DND-41 (cell line): ENCODE results near the gene LTO1.

Experiments used
- ATAC-seq: fragments of 200-7000 bp; cut with Tn5 transposase; 3 replicates; pipeline ENCODE4 v1.9.1; 2021; ENCODE audit warnings: low read depth; ENCODE audit not compliant: insufficient read depth
- DNase-seq: peaks from one replicate; pipeline ENCODE4 v3.0.0-alpha.2; 2020
- H2AFZ ChIP-seq: 2 replicates; pipeline ENCODE4 v1.6.0; 2012; ENCODE audit warnings: low read depth, low read length
- H3K27ac ChIP-seq: 2 replicates; pipeline ENCODE4 v1.5.1; 2012; ENCODE audit warnings: low read length, inconsistent platforms
- H3K27me3 ChIP-seq: fragments of 200-600 bp; sonication (generic); 2 replicates; pipeline ENCODE4 v1.6.0; 2012; ENCODE audit warnings: low read length, mild to moderate bottlenecking, inconsistent platforms; ENCODE audit not compliant: insufficient read depth, poor library complexity
- H3K36me3 ChIP-seq: 2 replicates; pipeline ENCODE4 v1.5.1; 2012; ENCODE audit warnings: low read length, inconsistent platforms; ENCODE audit not compliant: insufficient read depth
- H3K4me1 ChIP-seq: 2 replicates; pipeline ENCODE4 v1.5.1; 2012; ENCODE audit warnings: mild to moderate bottlenecking, low read length; ENCODE audit not compliant: insufficient read depth
- H3K4me2 ChIP-seq: 2 replicates; pipeline ENCODE4 v1.6.0; 2012; ENCODE audit warnings: mild to moderate bottlenecking, moderate library complexity, low read length, inconsistent platforms; ENCODE audit not compliant: insufficient read depth
- H3K4me3 ChIP-seq, 2 experiments: fragments of 200-600 bp in 1 of 2; shearing (Covaris generic) in 1 of 2; 2 replicates each; pipeline ENCODE4 v1.5.1; 2012 to 2016; ENCODE audit warnings: inconsistent platforms in 2 of 2, low read length in 2 of 2, mild to moderate bottlenecking in 2 of 2, low read depth in 1 of 2, moderate library complexity in 1 of 2
- H3K79me2 ChIP-seq: 2 replicates; pipeline ENCODE4 v1.6.0; 2012; ENCODE audit warnings: low read length, inconsistent platforms; ENCODE audit not compliant: insufficient read depth
- H3K9ac ChIP-seq: 2 replicates; pipeline ENCODE4 v1.6.0; 2012; ENCODE audit warnings: low read depth, mild to moderate bottlenecking, inconsistent platforms, low read length, moderate library complexity
- H3K9me3 ChIP-seq: 2 replicates; pipeline ENCODE4 v1.5.1; 2012; ENCODE audit warnings: low read length, moderate library complexity, mild to moderate bottlenecking, inconsistent platforms; ENCODE audit not compliant: insufficient read depth, severe bottlenecking
- H4K20me1 ChIP-seq: 2 replicates; pipeline ENCODE4 v1.6.0; 2012; ENCODE audit warnings: low read length; ENCODE audit not compliant: insufficient read depth
- CTCF ChIP-seq: IDR thresholded peaks from 2 replicates; pipeline ENCODE4 v1.5.1; 2012; ENCODE audit warnings: borderline replicate concordance, low read length, moderate library complexity, mild to moderate bottlenecking; ENCODE audit not compliant: poor library complexity, severe bottlenecking; ENCODE audit errors: extremely low read depth
- EZH2 ChIP-seq: IDR thresholded peaks from 3 replicates; pipeline ENCODE4 v1.6.1; 2012; ENCODE audit warnings: borderline replicate concordance, low read depth, mild to moderate bottlenecking, moderate library complexity, low read length, inconsistent platforms; ENCODE audit not compliant: severe bottlenecking

The LTO1 gene

GRCh38 chr11:69644071-69644961 lies 30.8 kb downstream of the LTO1 start:
- DNase-seq = no peak

GRCh38 chr11:69643646-69644045 lies 31.5 kb downstream of the LTO1 start:
- TF ChIP-seq EZH2 (no peak), CTCF (no peak)
- H3K4me1 ChIP-seq = no peaks in the 10 kb centered on the region
- no peak overlapping the region for H3K4me2 ChIP-seq
- no peak for DNase-seq
- no peaks in the 10 kb centered on the region for H3K79me2 ChIP-seq
- H3K27ac ChIP-seq = no peak overlapping the region
- no peaks in the 10 kb centered on the region; the same call in 1 of the 2 replicates for H4K20me1 ChIP-seq
- no peak overlapping the region for H3K4me3 ChIP-seq
- H2AFZ ChIP-seq = no peak overlapping the region
- H3K36me3 ChIP-seq = no peaks in the 10 kb centered on the region
- no peaks in the 10 kb centered on the region for H3K27me3 ChIP-seq
- H3K9ac ChIP-seq = no peak overlapping the region
- ATAC-seq = no peak; the same call in 2 of the 3 replicates
- no peaks in the 10 kb centered on the region for H3K9me3 ChIP-seq

More at GRCh38 chr11:69644071-69644961, 30.8 kb downstream of the LTO1 start:
- Histone ChIP-seq H3K9ac (no peak overlapping the region), H3K4me1 (no peaks in the 10 kb centered on the region), H3K27ac (no peak overlapping the region), H3K79me2 (no peaks in the 10 kb centered on the region), H3K4me2 (no peak overlapping the region), H3K36me3 (no peaks in the 10 kb centered on the region), H2AFZ (no peak overlapping the region), H3K4me3 (no peak overlapping the region), H4K20me1 (no peaks in the 10 kb centered on the region; the same call in 1 of the 2 replicates), H3K9me3 (no peaks in the 10 kb centered on the region), H3K27me3 (no peaks in the 10 kb centered on the region)
- TF ChIP-seq CTCF (no peak), EZH2 (no peak)
- no peak for ATAC-seq

GRCh38 chr11:69642913-69643632 lies 32.1 kb downstream of the LTO1 start:
- Histone ChIP-seq H3K4me1 (no peaks in the 10 kb centered on the region), H3K4me2 (no peak overlapping the region), H4K20me1 (no peaks in the 10 kb centered on the region; the same call in 1 of the 2 replicates), H3K27me3 (no peaks in the 10 kb centered on the region), H2AFZ (no peak overlapping the region), H3K9me3 (no peaks in the 10 kb centered on the region), H3K27ac (no peak overlapping the region), H3K9ac (no peak overlapping the region), H3K4me3 (no peak overlapping the region), H3K79me2 (no peaks in the 10 kb centered on the region), H3K36me3 (no peaks in the 10 kb centered on the region)
- DNase-seq (peak; percentile 74), ATAC-seq (peak; percentile 98)
- TF ChIP-seq EZH2 = no peak
- TF ChIP-seq CTCF = peak; percentile 94
